HG03060 (cell line): ENCODE measurements around the gene NUCB1.
"Not testable (repeated sequence)": the region's sequence is repeated elsewhere in the genome, so short reads cannot be mapped to it uniquely, and the experiment has no call there.

Source experiments
- ATAC-seq: cut with Tn5 transposase; IDR thresholded peaks from one replicate; pipeline ENCODE4 v1.9.1; 2021; ENCODE audit warnings: low read depth, moderate number of reproducible peaks; ENCODE audit not compliant: unreplicated experiment

The NUCB1 gene

GRCh38 chr19:48899781-48900476 lies at the start of gene NUCB1:
Gene NUCB1, plus strand, starts transcription at chr19:48900312. Its CDS starts 485 bp downstream, at chr19:48900797.
- peak; percentile 70 for ATAC-seq

DNA sequence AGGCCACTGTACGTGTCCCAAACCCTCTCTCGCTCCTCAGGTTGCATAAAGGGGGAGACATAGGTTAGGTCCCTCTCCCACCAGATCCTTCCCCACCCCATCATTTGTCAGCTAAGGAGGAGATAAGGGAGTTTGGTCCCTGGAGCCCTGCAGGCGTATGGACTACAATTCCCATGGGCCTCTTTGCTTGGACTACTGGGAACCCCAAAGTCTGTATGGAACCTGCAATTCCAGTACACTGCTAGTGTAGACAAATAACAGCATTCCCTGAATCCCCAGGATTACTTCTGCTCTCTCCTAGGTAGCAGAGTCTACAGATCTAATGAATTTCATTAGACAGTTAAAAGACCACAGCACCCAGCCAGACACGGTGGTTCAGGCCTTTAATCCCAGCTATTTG lies 47.8 kb upstream of the NUCB1 start:
- no peak for ATAC-seq

DNA sequence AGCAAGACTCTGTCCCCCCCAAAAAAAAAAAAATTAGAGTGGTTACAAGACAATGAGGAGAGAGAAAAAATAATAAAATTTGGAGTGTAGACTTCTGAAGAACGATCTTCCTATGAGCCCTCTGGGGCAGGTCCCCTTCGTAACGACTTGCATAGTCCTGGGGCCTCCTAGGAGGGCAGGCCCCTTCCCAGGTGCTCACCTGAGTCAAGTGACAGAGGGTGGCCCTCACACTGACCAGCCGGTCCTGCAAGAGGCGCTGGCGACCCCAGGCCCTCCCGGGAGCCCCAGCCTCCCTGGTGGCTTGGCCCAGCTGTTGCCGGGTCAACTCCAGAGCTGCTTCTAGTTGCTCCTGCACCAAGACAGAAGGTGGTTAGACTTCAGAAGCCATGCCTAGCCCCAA lies 46.6 kb upstream of the NUCB1 start:
- ATAC-seq = no peak

DNA sequence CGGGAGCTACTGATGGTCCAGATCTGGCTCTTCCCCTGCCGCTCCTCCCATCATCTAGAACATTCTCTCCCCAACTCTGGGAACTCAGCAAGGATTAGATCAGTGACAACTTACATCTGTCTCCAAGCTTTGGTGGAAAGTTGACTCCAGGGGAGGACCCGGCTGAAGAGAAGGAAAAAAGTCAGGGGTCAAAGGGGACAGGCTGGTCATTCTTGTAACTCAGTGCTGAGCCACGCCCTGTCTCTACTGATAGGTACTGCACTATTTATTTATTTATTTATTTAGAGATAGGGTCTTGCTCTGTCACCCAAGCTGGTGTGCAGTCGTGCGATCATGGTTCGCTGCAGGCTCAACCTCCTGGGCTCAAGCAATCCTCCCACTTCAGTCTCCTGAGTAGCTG lies 46.0 kb upstream of the NUCB1 start:
- no peak for ATAC-seq

GRCh38 chr19:48856921-48857320 lies 43.2 kb upstream of the NUCB1 start:
- ATAC-seq = no peak

- no peak for ATAC-seq
These were observed 41.0 kb upstream of the NUCB1 start for GRCh38 chr19:48858984-48859710.

GRCh38 chr19:48859711-48860572 lies 40.2 kb upstream of the NUCB1 start:
- peak; percentile 69 for ATAC-seq

DNA sequence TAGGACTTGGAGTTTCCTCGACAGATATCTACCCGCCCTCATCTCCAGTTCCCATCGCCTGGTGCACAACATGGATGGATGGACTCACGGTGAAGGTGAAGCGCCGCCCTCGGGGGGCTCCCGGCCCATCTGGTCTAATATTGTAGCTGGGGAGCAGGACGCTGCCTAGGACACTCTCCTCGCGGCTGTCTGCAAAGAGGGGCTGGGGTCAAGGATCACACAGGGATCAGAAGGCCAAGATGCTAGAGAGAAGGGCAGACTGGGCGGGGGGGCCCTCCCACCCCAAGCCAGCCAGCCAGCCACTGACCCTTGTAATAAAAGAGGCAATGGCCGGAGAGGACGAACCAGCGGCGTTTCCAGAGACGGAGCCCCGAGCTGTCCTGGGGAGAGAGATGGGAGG lies 38.8 kb upstream of the NUCB1 start:
- ATAC-seq = no peak

DNA sequence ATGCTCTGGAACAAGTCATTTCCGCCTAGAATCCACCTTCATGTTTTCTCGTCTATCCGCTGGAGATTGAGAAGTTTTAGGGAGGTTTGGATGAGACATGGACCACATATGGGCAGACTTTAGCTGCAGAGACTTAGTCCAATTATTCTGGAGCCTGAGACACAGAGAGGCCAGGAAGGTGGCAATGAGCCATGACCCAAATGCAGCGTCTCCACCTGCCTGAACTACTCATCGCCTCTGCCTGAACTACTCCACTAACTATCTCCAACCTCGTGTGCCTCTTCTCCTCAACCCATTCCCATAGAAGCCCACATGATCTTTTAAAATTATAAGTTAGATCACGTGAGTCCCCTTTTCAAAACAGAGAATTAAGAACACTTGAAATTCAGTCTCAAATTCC lies 37.3 kb upstream of the NUCB1 start:
- no peak for ATAC-seq

GRCh38 chr19:48866692-48867091 lies 33.4 kb upstream of the NUCB1 start:
- ATAC-seq = no peak

- ATAC-seq = no peak
These were observed 32.9 kb upstream of the NUCB1 start for GRCh38 chr19:48867123-48867745.

DNA sequence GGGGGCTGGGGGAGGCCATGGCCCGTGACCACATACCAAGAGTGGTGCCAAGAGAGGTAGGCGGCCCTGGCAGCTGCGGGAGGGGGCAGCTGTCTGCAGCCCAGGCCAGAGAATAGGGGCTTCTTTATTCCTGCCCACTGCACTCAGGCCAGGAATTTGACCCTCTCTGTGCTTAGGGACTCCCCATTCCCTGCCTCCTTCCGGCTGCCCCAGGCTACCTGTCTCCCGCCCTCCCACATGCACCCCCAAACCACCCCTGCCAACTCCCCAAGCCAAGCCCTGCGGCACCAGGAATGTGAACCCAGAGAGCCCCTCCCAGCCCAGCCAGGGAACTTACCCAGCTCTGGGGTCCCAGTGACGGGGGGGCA lies 32.4 kb upstream of the NUCB1 start:
- ATAC-seq = no peak

DNA sequence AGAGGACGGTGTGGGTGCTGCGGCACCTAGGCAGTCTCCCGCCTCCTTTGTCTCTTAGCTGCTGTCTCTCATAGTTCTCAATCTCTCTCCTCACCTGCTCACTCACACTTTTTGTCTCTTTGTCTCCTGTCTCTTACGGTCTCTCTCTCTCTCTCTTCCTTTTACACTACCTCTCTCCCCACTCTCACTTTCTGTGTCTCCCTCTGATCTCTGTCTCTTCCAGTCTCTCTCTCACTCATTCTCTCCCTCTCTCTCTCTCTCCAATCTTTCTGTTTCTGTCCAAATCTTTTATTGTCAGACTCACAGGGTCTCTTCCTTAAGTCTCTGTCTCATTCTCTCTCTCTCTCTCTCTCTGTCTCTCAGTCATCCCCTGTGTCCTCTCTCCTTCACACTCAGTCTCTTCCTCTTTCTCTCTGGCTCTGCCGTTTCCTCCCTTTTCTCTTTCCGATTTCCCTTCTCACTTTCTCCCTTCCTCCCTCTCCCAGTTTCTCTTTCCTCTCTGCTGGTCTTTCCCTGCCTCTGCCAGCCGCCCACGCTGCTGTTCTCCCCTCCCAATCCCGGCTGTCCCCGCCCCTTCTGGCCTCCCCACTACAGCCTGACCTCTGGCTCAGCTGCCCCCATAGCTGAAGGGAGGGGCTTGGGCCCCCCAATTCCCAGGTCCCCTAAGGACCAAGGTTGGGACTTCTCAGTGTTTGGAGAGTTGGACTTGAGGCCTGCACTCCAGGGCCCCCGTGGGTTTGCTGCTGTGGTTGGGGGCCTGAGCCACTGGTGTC lies 31.8 kb upstream of the NUCB1 start, which contains the start of gene PLEKHA4:
Gene PLEKHA4 (minus strand): TSS at position 504 of the 773 bp plus-strand sequence. CDS start 997 bp downstream, outside the sequence.
- no peak for ATAC-seq

GRCh38 chr19:48870048-48870447 lies 30.1 kb upstream of the NUCB1 start:
- ATAC-seq = no peak

DNA sequence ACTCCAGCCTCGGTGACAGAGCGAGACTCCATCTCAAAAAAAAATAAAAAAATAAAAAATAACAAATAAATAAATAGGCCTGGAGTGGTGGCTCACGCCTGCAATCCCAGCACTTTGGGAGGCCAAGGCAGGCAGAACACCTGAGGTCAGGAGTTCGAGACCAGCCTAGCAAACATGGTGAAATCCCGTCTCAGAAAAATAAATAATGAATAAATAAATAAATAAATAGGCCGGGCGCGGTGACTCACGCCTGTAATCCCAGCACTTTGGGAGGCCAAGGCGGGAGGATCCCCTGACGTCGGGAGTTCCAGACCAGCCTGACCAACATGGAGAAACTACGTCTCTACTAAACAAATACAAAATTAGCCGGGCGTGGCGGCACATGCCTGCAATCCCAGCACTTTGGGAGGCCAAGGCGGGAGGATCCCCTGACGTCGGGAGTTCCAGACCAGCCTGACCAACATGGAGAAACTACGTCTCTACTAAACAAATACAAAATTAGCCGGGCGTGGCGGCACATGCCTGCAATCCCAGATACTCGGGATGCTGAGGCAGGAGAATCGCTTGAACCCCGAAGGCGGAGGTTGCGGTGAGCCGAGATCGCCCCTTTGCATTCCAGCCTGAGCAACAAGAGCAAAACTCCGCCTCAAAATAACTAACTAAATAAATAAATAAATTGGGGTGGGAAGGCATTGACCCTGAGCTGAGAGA lies 28.5 kb upstream of the NUCB1 start:
- not testable (repeated sequence) for ATAC-seq

GRCh38 chr19:48872182-48872883 lies 27.8 kb upstream of the NUCB1 start, which contains the start of gene PPP1R15A:
Gene PPP1R15A, plus strand, starts transcription at chr19:48872421. Its CDS starts 813 bp downstream, at chr19:48873234.
- peak; percentile 48 for ATAC-seq

DNA sequence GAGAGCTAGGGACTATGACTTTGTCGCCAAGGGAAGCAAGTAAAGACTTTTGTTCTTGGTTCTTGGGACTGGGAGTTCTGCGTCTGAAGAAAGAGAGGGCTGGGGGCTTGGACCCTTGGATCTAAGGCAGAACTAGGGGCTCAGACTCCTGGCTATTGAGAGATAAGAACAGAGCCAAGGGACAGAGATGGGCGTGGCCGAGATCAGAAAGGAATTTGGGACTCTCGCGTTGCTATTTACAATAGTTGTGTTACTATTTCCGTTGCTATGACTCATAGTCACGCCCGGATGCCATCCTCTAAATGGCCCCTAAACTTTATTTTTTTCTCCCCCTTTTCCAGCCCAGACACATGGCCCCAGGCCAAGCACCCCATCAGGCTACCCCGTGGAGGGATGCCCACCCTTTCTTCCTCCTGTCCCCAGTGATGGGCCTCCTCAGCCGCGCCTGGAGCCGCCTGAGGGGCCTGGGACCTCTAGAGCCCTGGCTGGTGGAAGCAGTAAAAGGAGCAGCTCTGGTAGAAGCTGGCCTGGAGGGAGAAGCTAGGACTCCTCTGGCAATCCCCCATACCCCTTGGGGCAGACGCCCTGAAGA lies 27.1 kb upstream of the NUCB1 start:
- no peak for ATAC-seq
